HEK293 (cell line): ENCODE results near the gene SMTNL1.

Experiments
- CTCF ChIA-PET: fragments of 350-600 bp; formaldehyde crosslinking; extraction: SDS; loops from one replicate; lab custom pipeline; 2021; ENCODE audit warnings: antibody characterized with exemption; lab: Yijun Ruan, JAX
- POLR2A ChIA-PET: fragments of 300-600 bp; formaldehyde crosslinking; extraction: SDS; loops from one replicate; lab custom pipeline; 2020; ENCODE audit warnings: antibody characterized with exemption, inconsistent platforms; lab: Yijun Ruan, JAX
- H3K27ac ChIP-seq: fragments of 200-500 bp; sonication (Bioruptor generic); 2 replicates; pipeline ENCODE4 v1.5.1; 2014; ENCODE audit warnings: low read depth, low read length, control low read depth, inconsistent platforms; ENCODE audit errors: extremely low read depth
- H3K36me3 ChIP-seq, 2 experiments: fragments of 200-500 bp in 1 of 2; sonication (Bioruptor generic) in 1 of 2; 1 replicate in 1 of 2; 2 replicates in 1 of 2; pipeline ENCODE4 v1.5.1; 2014 to 2017; ENCODE audit warnings: inconsistent platforms in 2 of 2, low read length in 2 of 2; ENCODE audit not compliant: control insufficient read depth in 2 of 2, insufficient read depth in 1 of 2
- H3K4me1 ChIP-seq: fragments of 200-500 bp; sonication (Bioruptor generic); 2 replicates; pipeline ENCODE4 v1.5.1; 2014; ENCODE audit warnings: mild to moderate bottlenecking, low read length, inconsistent platforms; ENCODE audit not compliant: control insufficient read depth, insufficient read depth
- H3K4me3 ChIP-seq: 2 replicates; pipeline ENCODE4 v1.5.1; 2011; ENCODE audit warnings: low read depth, mild to moderate bottlenecking, control low read depth, low read length, moderate library complexity
- H3K9me3 ChIP-seq: fragments of 200-500 bp; sonication (Bioruptor generic); 2 replicates; pipeline ENCODE4 v1.5.1; 2014; ENCODE audit warnings: low read depth, low read length, inconsistent platforms; ENCODE audit not compliant: control insufficient read depth, insufficient read depth
- CTCF ChIP-seq: fragments of 450-650 bp; formaldehyde crosslinking; IDR thresholded peaks from 2 replicates; pipeline ENCODE4 v1.5.1; 2016; ENCODE audit warnings: missing biosample characterization, missing genetic modification characterization
- GLIS1 ChIP-seq: fragments of 450-650 bp; formaldehyde crosslinking; IDR thresholded peaks from 2 replicates; pipeline ENCODE4 v1.5.1; 2016; ENCODE audit warnings: missing biosample characterization, missing genetic modification characterization
- KLF16 ChIP-seq: fragments of 450-650 bp; formaldehyde crosslinking; IDR thresholded peaks from 2 replicates; pipeline ENCODE4 v1.5.1; 2017; ENCODE audit warnings: missing biosample characterization, missing genetic modification characterization
- KLF17 ChIP-seq: fragments of 450-650 bp; formaldehyde crosslinking; IDR thresholded peaks from 2 replicates; pipeline ENCODE4 v1.5.1; 2016; ENCODE audit warnings: missing biosample characterization, missing genetic modification characterization
- KLF8 ChIP-seq: fragments of 450-650 bp; formaldehyde crosslinking; IDR thresholded peaks from 2 replicates; pipeline ENCODE4 v1.5.1; 2016; ENCODE audit warnings: missing biosample characterization, missing genetic modification characterization
- MYNN ChIP-seq: fragments of 450-650 bp; formaldehyde crosslinking; IDR thresholded peaks from 2 replicates; pipeline ENCODE4 v1.5.1; 2016; ENCODE audit warnings: missing biosample characterization, missing genetic modification characterization, borderline replicate concordance
- MZF1 ChIP-seq: fragments of 450-650 bp; formaldehyde crosslinking; IDR thresholded peaks from 2 replicates; pipeline ENCODE4 v1.5.1; 2017; ENCODE audit warnings: missing biosample characterization, missing genetic modification characterization, borderline replicate concordance
- ZBTB17 ChIP-seq: fragments of 450-650 bp; formaldehyde crosslinking; IDR thresholded peaks from 2 replicates; pipeline ENCODE4 v1.5.1; 2016; ENCODE audit warnings: missing biosample characterization, missing genetic modification characterization
- ZBTB20 ChIP-seq: fragments of 450-650 bp; formaldehyde crosslinking; IDR thresholded peaks from 2 replicates; pipeline ENCODE4 v1.5.1; 2016; ENCODE audit warnings: missing biosample characterization, missing genetic modification characterization
- ZBTB26 ChIP-seq: fragments of 450-650 bp; formaldehyde crosslinking; optimal IDR thresholded peaks from 2 replicates; pipeline ENCODE3; 2016; ENCODE audit warnings: missing biosample characterization, mild to moderate bottlenecking, missing genetic modification characterization
- ZBTB48 ChIP-seq: fragments of 450-650 bp; formaldehyde crosslinking; IDR thresholded peaks from 2 replicates; pipeline ENCODE4 v1.5.1; 2016; ENCODE audit warnings: missing biosample characterization, missing genetic modification characterization
- ZEB2 ChIP-seq: fragments of 450-650 bp; formaldehyde crosslinking; IDR thresholded peaks from 2 replicates; pipeline ENCODE4 v1.5.1; 2016; ENCODE audit warnings: missing biosample characterization, missing genetic modification characterization
- ZFHX2 ChIP-seq: fragments of 450-650 bp; formaldehyde crosslinking; conservative IDR thresholded peaks from 2 replicates; pipeline ENCODE4 v1.5.1; 2016; ENCODE audit warnings: missing biosample characterization, missing genetic modification characterization
- ZIC2 ChIP-seq: fragments of 450-650 bp; formaldehyde crosslinking; IDR thresholded peaks from 2 replicates; pipeline ENCODE4 v1.5.1; 2016; ENCODE audit warnings: missing biosample characterization, missing genetic modification characterization
- ZNF146 ChIP-seq: fragments of 450-650 bp; formaldehyde crosslinking; IDR thresholded peaks from 2 replicates; pipeline ENCODE4 v1.5.1; 2016; ENCODE audit warnings: missing biosample characterization, missing genetic modification characterization
- ZNF335 ChIP-seq: fragments of 450-650 bp; formaldehyde crosslinking; conservative IDR thresholded peaks from 2 replicates; pipeline ENCODE4 v1.5.1; 2016; ENCODE audit warnings: missing biosample characterization, missing genetic modification characterization
- ZNF48 ChIP-seq: fragments of 450-650 bp; formaldehyde crosslinking; IDR thresholded peaks from 2 replicates; pipeline ENCODE4 v1.5.1; 2016; ENCODE audit warnings: missing biosample characterization, missing genetic modification characterization
- ZNF549 ChIP-seq: fragments of 450-650 bp; IDR thresholded peaks from 2 replicates; pipeline ENCODE4 v1.5.1; 2018; ENCODE audit warnings: missing biosample characterization, missing genetic modification characterization, mild to moderate bottlenecking, inconsistent platforms, moderate library complexity
- ZNF600 ChIP-seq: fragments of 450-650 bp; formaldehyde crosslinking; IDR thresholded peaks from 2 replicates; pipeline ENCODE4 v1.5.1; 2016; ENCODE audit warnings: missing biosample characterization, missing genetic modification characterization
- ZNF610 ChIP-seq: fragments of 450-650 bp; formaldehyde crosslinking; IDR thresholded peaks from 2 replicates; pipeline ENCODE4 v1.5.1; 2016; ENCODE audit warnings: missing biosample characterization, missing genetic modification characterization, borderline replicate concordance
- ZNF692 ChIP-seq: fragments of 450-650 bp; formaldehyde crosslinking; IDR thresholded peaks from 2 replicates; pipeline ENCODE4 v1.5.1; 2016; ENCODE audit warnings: missing biosample characterization, missing genetic modification characterization
- ZNF777 ChIP-seq: fragments of 450-650 bp; formaldehyde crosslinking; IDR thresholded peaks from 2 replicates; pipeline ENCODE4 v1.5.1; 2017; ENCODE audit warnings: missing biosample characterization, missing genetic modification characterization, borderline replicate concordance
- ZNF785 ChIP-seq: fragments of 450-650 bp; formaldehyde crosslinking; IDR thresholded peaks from 2 replicates; pipeline ENCODE4 v1.5.1; 2016; ENCODE audit warnings: missing biosample characterization, missing genetic modification characterization
- ZSCAN18 ChIP-seq: fragments of 450-650 bp; formaldehyde crosslinking; IDR thresholded peaks from 2 replicates; pipeline ENCODE4 v1.5.1; 2016; ENCODE audit warnings: missing biosample characterization, missing genetic modification characterization
- ZSCAN30 ChIP-seq: fragments of 450-650 bp; IDR thresholded peaks from 2 replicates; pipeline ENCODE4 v1.5.1; 2018; ENCODE audit warnings: missing biosample characterization, mild to moderate bottlenecking, missing genetic modification characterization, moderate library complexity
- TF ChIP-seq, protein P1 (sequence below): fragments of 450-650 bp; formaldehyde crosslinking; conservative IDR thresholded peaks from 2 replicates; pipeline ENCODE4 v1.5.1; 2016; ENCODE audit warnings: low read depth, missing biosample characterization, missing genetic modification characterization

SMTNL1 gene

DNA sequence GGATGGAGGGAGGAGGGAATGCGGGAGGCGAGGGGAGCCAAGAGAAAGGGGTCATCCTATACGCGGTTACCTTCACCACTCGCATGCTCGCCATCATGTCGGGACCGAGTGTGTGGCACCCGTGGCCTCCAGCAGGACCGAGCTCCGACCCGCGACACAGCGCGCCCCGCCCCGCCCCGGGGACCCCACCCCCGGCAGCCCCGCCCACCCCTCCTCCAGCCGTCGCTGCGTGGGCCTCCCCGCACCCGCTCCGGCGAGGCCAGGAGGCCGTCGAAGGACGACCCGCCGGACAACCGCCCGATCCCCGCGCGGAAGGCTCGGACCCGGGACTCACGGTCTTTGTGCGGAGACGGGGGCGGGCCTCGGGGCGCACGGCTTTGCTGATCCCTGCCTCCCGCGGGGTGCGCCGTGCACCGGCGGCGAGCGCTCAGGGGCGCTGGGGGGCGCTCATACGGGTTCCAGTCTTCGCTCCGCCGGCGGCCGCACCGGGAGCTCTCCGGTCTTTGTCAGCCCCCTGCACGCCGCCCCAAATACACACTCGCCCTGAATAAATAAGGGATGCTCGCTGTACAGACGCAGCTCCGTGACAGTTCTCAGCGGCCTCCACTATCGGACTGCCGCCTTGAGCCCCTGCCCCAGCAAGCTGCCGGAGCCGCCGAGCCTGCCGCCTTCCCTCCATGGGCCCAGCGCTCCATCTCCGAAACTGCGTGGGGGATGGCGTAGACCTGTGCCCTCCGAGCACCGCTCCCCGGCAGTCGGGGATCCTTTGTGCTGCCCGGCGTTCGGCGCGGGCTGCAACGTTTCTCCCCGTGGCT lies 30.3 kb downstream of the SMTNL1 start, which contains the start of gene UBE2L6:
UBE2L6 (minus strand) TSS at position 158 of the 815 bp plus-strand sequence; CDS start at position 97, 61 bp downstream.
- H3K9me3 ChIP-seq = no peaks in the 10 kb centered on the region
- ChIA-PET POLR2A (interaction anchor here (1.1 to 2.0 kb wide), 2 partner anchors 74 to 77 kb away, joined by 4 to 13 read pairs; no protein-coding TSS in a partner anchor), CTCF (interaction anchor here (0.6 to 8.7 kb wide), 30 partner anchors 9 to 1575 kb away, joined by 3 to 183 read pairs (median 4); partner anchors contain the start of gene FAM111A)
- no peak within 1 kb of the TSS; the same call in 1 of the 2 replicates for H3K27ac ChIP-seq
- H3K36me3 ChIP-seq = no peaks in the 10 kb centered on the region
- H3K4me1 ChIP-seq = no peaks in the 10 kb centered on the region
- peak within 1 kb of the TSS; percentile 73 for H3K4me3 ChIP-seq
- TF ChIP-seq ZSCAN30 (tag by site-specific recombination) = 0 out of 2 replicates have a peak, but pooled peaks have one; percentile 5
- TF ChIP-seq KLF16 (tag by site-specific recombination) = 0 out of 2 replicates have a peak, but pooled peaks have one; percentile 31
- TF ChIP-seq MZF1 (tag by site-specific recombination) = peak; percentile 66; the same call in 1 of the 2 replicates
- TF ChIP-seq ZNF600 (tag by site-specific recombination) = peak; percentile 75
- peak; percentile 67; the same call in 1 of the 2 replicates for TF ChIP-seq ZBTB20 (tag by site-specific recombination)
- no peak for TF ChIP-seq ZNF785 (tag by site-specific recombination)
- TF ChIP-seq, protein P1, sequence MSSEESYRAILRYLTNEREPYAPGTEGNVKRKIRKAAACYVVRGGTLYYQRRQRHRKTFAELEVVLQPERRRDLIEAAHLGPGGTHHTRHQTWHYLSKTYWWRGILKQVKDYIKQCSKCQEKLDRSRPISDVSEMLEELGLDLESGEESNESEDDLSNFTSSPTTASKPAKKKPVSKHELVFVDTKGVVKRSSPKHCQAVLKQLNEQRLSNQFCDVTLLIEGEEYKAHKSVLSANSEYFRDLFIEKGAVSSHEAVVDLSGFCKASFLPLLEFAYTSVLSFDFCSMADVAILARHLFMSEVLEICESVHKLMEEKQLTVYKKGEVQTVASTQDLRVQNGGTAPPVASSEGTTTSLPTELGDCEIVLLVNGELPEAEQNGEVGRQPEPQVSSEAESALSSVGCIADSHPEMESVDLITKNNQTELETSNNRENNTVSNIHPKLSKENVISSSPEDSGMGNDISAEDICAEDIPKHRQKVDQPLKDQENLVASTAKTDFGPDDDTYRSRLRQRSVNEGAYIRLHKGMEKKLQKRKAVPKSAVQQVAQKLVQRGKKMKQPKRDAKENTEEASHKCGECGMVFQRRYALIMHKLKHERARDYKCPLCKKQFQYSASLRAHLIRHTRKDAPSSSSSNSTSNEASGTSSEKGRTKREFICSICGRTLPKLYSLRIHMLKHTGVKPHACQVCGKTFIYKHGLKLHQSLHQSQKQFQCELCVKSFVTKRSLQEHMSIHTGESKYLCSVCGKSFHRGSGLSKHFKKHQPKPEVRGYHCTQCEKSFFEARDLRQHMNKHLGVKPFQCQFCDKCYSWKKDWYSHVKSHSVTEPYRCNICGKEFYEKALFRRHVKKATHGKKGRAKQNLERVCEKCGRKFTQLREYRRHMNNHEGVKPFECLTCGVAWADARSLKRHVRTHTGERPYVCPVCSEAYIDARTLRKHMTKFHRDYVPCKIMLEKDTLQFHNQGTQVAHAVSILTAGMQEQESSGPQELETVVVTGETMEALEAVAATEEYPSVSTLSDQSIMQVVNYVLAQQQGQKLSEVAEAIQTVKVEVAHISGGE (tag by site-specific recombination) = peak; percentile 72
- peak; percentile 92 for TF ChIP-seq ZNF335 (tag by site-specific recombination)
- TF ChIP-seq MYNN (tag by site-specific recombination) = no peak
- peak; percentile 64; the same call in 1 of the 2 replicates for TF ChIP-seq CTCF (tag by site-specific recombination)
- 0 out of 2 replicates have a peak, but pooled peaks have one; percentile 10 for TF ChIP-seq ZFHX2 (tag by site-specific recombination)
- peak; percentile 61; the same call in 1 of the 2 replicates for TF ChIP-seq ZNF692 (tag by site-specific recombination)
- TF ChIP-seq ZNF146 = no peak
- 0 out of 2 replicates have a peak, but pooled peaks have one; percentile 26 for TF ChIP-seq ZNF610 (tag by site-specific recombination)
- peak; percentile 38; the same call in 1 of the 2 replicates for TF ChIP-seq ZNF777 (tag by site-specific recombination)
- peak; percentile 65 for TF ChIP-seq ZEB2 (tag by site-specific recombination)
- TF ChIP-seq ZBTB26 = peak; percentile 73
- no peak for TF ChIP-seq ZNF48 (tag by site-specific recombination)
- TF ChIP-seq ZNF549 (tag by site-specific recombination) = no peak
- TF ChIP-seq ZSCAN18 (tag by site-specific recombination) = no peak
- peak; percentile 16; the same call in 1 of the 2 replicates for TF ChIP-seq KLF8
- peak; percentile 48 for TF ChIP-seq ZIC2 (tag by site-specific recombination)
- peak; percentile 88 for TF ChIP-seq ZBTB17
- peak; percentile 60 for TF ChIP-seq GLIS1 (tag by site-specific recombination)
- peak; percentile 75; the same call in 1 of the 2 replicates for TF ChIP-seq ZBTB48
- TF ChIP-seq KLF17 (tag by site-specific recombination) = 0 out of 2 replicates have a peak, but pooled peaks have one; percentile 22
